Natural killer cell (primary cell): ENCODE measurements around the gene GRB10. TPM values are rescaled to one million over a fixed set of nuclear protein-coding genes. Genes with fewer than 3 reads are reported as not detected.

Experiments
- ATAC-seq, 3 donors: fragments of 150-1000 bp in 2 of 3; fragments of 200-7000 bp in 1 of 3; cut with Tn5 transposase; 1 replicate in 1 of 3; 2 replicates in 2 of 3; pipeline ENCODE4 v1.10.0; 2021; ENCODE audit warnings: mild to moderate bottlenecking in 2 of 3, moderate library complexity in 2 of 3
- DNase-seq, 2 donors: peaks; one replicate each; pipeline versions ENCODE4 v3.0.0 to v3.0.0-alpha.2; 2013 to 2021; ENCODE audit warnings: mixed read lengths in 1 of 2
- H3K27ac ChIP-seq: one replicate; pipeline ENCODE4 v1.5.1; 2013; ENCODE audit warnings: mild to moderate bottlenecking, low read length
- H3K27me3 ChIP-seq: one replicate; pipeline ENCODE4 v1.6.1; 2013; ENCODE audit warnings: low read length; ENCODE audit not compliant: control insufficient read depth, insufficient read depth
- H3K36me3 ChIP-seq: one replicate; pipeline ENCODE4 v1.6.1; 2013; ENCODE audit warnings: low read length; ENCODE audit not compliant: control insufficient read depth, insufficient read depth
- H3K4me1 ChIP-seq: one replicate; pipeline ENCODE4 v1.6.1; 2013; ENCODE audit warnings: low read length; ENCODE audit not compliant: control insufficient read depth, insufficient read depth
- H3K4me3 ChIP-seq: one replicate; pipeline ENCODE4 v1.5.1; 2013; ENCODE audit warnings: low read length
- H3K9me3 ChIP-seq: one replicate; pipeline ENCODE4 v1.6.1; 2013; ENCODE audit warnings: low read length; ENCODE audit not compliant: control insufficient read depth, insufficient read depth
- H3K27ac Mint-ChIP-seq, 2 donors: one replicate each; pipeline ENCODE4 v1.8.0; 2022; ENCODE audit warnings: mild to moderate bottlenecking in 2 of 2, mixed read lengths in 2 of 2, moderate library complexity in 1 of 2
- H3K27me3 Mint-ChIP-seq, 2 donors: one replicate each; pipeline ENCODE4 v1.8.0; 2022; ENCODE audit warnings: low read depth in 2 of 2, mixed read lengths in 2 of 2
- H3K36me3 Mint-ChIP-seq: one replicate; pipeline ENCODE4 v1.8.0; 2022; ENCODE audit warnings: mixed read lengths
- H3K4me1 Mint-ChIP-seq, 2 donors: one replicate each; pipeline ENCODE4 v1.8.0; 2022; ENCODE audit warnings: mixed read lengths in 2 of 2
- H3K4me3 Mint-ChIP-seq: one replicate; pipeline ENCODE4 v1.8.0; 2022; ENCODE audit warnings: mild to moderate bottlenecking, moderate library complexity, mixed read lengths
- H3K9me3 Mint-ChIP-seq, 2 donors: one replicate each; pipeline ENCODE4 v1.8.0; 2022; ENCODE audit warnings: mixed read lengths in 2 of 2
- CTCF ChIP-seq: fragments of 200-600 bp; IDR thresholded peaks from one replicate; pipeline ENCODE4 v1.8.0; 2022; ENCODE audit warnings: antibody characterized with exemption
- WGBS: methylation state at CpG from one replicate; pipeline ENCODE4 v1.1.7; 2013; ENCODE audit warnings: missing lambda C conversion rate; ENCODE audit not compliant: insufficient coverage; 5-methylcytosine and 5-hydroxymethylcytosine counted together
- intact Hi-C: fragments of 100-400 bp; cut with micrococcal nuclease; formaldehyde crosslinking; loops from one replicate; pipeline ENCODE4 v1.14.2; 2022
- total RNA-seq, 4 donors: library from RNA; stranded (reverse); fragments of 120-200 nt in 1 of 4; gene quantifications; one replicate each; pipeline versions ENCODE4 v1.2.3 to v1.2.4, GENCODE V29; 2013 to 2022

Gene GRB10
- total RNA-seq, 3 donors from 2014 or later (not counting 1 experiment from before 2014, with no cell fraction given), result 0.16 to 24.4 (median 1.4) TPM

DNA sequence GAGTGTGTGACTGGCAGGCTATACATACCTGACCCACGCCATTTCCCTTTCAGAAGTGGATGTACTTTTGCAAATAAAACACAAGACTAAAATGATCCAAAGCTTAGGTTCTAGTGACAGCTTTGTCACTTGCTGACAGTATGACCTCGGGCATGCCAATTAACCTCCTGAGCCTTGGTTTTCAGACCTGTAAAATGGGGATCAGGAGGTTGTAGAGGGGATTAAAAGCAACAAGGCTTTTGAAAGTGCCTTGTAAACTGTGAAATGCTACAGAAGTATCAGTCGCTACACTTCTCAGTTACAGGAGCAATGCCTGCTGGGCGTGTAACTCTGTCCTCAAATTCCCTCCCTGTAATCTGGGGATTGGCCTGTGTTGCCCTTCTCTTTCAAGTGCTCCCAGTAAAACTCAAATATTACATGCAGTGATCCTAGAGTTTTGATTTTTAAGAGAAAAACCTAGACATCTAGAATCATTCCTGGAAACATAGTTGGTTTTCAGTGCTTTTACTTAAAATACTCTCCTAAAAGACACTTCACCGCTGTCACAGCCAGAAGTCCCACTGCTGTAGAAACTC is 8.8 kb upstream of the GRB10 start:
- H3K4me3 Mint-ChIP-seq, result peak overlapping the region; percentile 88
- no peak for ATAC-seq
- H3K27ac Mint-ChIP-seq, result no peak overlapping the region
- no peak for TF ChIP-seq CTCF
- H3K36me3 Mint-ChIP-seq, result no peaks in the 10 kb centered on the region
- peaks cover 38 to 79% of the 10 kb centered on the region in 2 donors for H3K27me3 Mint-ChIP-seq
- no peak for DNase-seq
- H3K4me1 ChIP-seq, result peaks cover 4% of the 10 kb centered on the region
- peaks cover 22% of the 10 kb centered on the region for H3K27me3 ChIP-seq
- peaks cover 12% of the 10 kb centered on the region for H3K9me3 ChIP-seq
- intact Hi-C loops, result no loop called here
- H3K9me3 Mint-ChIP-seq, result no peaks in the 10 kb centered on the region
- peaks cover 0 to 10% of the 10 kb centered on the region in 2 donors for H3K4me1 Mint-ChIP-seq
- H3K36me3 ChIP-seq, result no peaks in the 10 kb centered on the region
- H3K4me3 ChIP-seq, result no peak overlapping the region
- WGBS, result 82% methylated on average over 5 of the region's 5 CpGs
- no peak overlapping the region for H3K27ac ChIP-seq

- H3K9me3 ChIP-seq, result peaks cover 12% of the 10 kb centered on the region
- Mint-ChIP-seq H3K4me3 (no peak overlapping the region), H3K36me3 (no peaks in the 10 kb centered on the region), H3K9me3 (no peaks in the 10 kb centered on the region), H3K27ac (no peak overlapping the region), H3K4me1 (peaks cover 0 to 10% of the 10 kb centered on the region in 2 donors), H3K27me3 (peaks cover 38 to 88% of the 10 kb centered on the region in 2 donors)
- peaks cover 22% of the 10 kb centered on the region for H3K27me3 ChIP-seq
- no peak overlapping the region for H3K27ac ChIP-seq
- H3K36me3 ChIP-seq, result no peaks in the 10 kb centered on the region
- H3K4me1 ChIP-seq, result peaks cover 4% of the 10 kb centered on the region
- H3K4me3 ChIP-seq, result no peak overlapping the region
- intact Hi-C loops, result no loop called here
- 89% methylated on average over 9 of the region's 9 CpGs for WGBS
- ATAC-seq, result no peak
- no peak for DNase-seq
- no peak for TF ChIP-seq CTCF
These were observed 7.7 kb upstream of the GRB10 start for GRCh38 chr7:50790381-50790780.

- H3K36me3 ChIP-seq, result no peaks in the 10 kb centered on the region
- ATAC-seq, result no peak
- WGBS, result 92% methylated on average over 5 of the region's 5 CpGs
- H3K4me3 Mint-ChIP-seq, result no peak overlapping the region
- no peak overlapping the region for H3K27ac ChIP-seq
- H3K4me1 Mint-ChIP-seq, result peaks cover 0 to 7% of the 10 kb centered on the region in 2 donors
- H3K27ac Mint-ChIP-seq, result no peak overlapping the region
- DNase-seq, result no peak
- TF ChIP-seq CTCF, result no peak
- intact Hi-C loops, result no loop called here
- H3K9me3 ChIP-seq, result peaks cover 12% of the 10 kb centered on the region
- H3K36me3 Mint-ChIP-seq, result no peaks in the 10 kb centered on the region
- no peak overlapping the region for H3K4me3 ChIP-seq
- no peaks in the 10 kb centered on the region for H3K9me3 Mint-ChIP-seq
- peaks cover 11% of the 10 kb centered on the region for H3K27me3 ChIP-seq
- peaks cover 36 to 80% of the 10 kb centered on the region in 2 donors for H3K27me3 Mint-ChIP-seq
- no peaks in the 10 kb centered on the region for H3K4me1 ChIP-seq
These were observed 5.7 kb upstream of the GRB10 start for GRCh38 chr7:50788382-50788781.

- WGBS, result 73% methylated on average over 4 of the region's 4 CpGs
- DNase-seq (no peak), ATAC-seq (no peak)
- H3K36me3 ChIP-seq, result no peaks in the 10 kb centered on the region
- Mint-ChIP-seq H3K9me3 (no peaks in the 10 kb centered on the region), H3K36me3 (no peaks in the 10 kb centered on the region), H3K27ac (no peak overlapping the region), H3K4me1 (peaks cover 0 to 12% of the 10 kb centered on the region in 2 donors), H3K4me3 (no peak overlapping the region), H3K27me3 (peaks cover 42 to 80% of the 10 kb centered on the region in 2 donors)
- peaks cover 12% of the 10 kb centered on the region for H3K9me3 ChIP-seq
- no peak overlapping the region for H3K27ac ChIP-seq
- intact Hi-C loops, result no loop called here
- no peak for TF ChIP-seq CTCF
- H3K27me3 ChIP-seq, result peaks cover 11% of the 10 kb centered on the region
- no peak overlapping the region for H3K4me3 ChIP-seq
- H3K4me1 ChIP-seq, result no peaks in the 10 kb centered on the region
These were observed 5.1 kb upstream of the GRB10 start for GRCh38 chr7:50787825-50788224.
